GM21737 (cell line): Measurements from ENCODE around the gene MAPK12.

Experiments used
- ATAC-seq: cut with Tn5 transposase; IDR thresholded peaks from one replicate; pipeline ENCODE4 v1.9.1; 2021; ENCODE audit warnings: mild to moderate bottlenecking, moderate library complexity; ENCODE audit not compliant: unreplicated experiment

MAPK12 gene

GRCh38 chr22:50253046-50253915 lies 8.2 kb downstream of the MAPK12 start:
- ATAC-seq: no peak

DNA sequence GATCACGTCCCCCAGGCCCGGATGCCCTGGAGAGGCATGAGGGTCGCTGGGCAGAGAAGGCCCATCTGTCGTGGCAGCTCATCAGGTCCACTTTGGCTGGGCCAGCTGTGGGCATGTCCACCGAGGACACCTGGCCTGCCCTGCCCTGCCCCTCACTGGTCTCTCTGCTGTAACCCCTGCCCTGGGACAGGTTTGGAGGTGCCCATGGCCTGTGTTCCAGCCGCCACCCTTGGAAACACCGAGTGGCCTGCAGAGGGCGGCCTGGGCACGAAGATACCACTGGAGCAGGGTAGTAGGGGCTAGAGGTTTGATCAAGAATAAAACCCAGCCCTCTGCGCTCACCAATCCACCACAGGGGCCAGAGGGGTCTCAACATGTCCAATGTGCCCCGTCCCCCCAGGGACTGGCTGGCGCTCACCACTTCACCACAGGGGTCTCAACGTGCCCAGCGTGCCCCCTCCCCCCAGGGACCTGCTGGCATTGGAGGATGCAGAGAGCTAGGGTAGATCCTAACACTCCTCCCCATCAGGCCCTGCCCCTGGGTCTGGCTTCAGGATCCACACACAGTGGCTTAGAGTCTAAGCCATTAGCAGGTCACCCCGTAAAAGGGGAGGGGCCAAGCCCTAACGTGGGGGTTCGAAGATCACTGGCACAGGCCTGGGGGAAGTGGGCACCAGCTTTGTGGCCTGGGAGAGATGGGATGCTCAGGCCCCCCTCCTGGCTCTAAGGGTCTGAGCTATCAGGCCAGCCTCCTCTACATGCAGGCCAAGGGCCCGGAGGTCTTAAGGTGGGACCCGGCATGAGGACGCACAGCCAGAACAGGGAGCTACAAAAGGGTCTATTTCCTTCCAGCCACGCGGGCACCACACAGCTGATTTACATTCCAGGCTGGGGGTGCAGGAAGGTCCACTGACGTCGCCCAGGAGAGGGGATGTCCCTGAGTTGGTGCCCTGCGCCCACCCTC lies 9.1 kb downstream of the MAPK12 start:
- ATAC-seq: no peak

DNA sequence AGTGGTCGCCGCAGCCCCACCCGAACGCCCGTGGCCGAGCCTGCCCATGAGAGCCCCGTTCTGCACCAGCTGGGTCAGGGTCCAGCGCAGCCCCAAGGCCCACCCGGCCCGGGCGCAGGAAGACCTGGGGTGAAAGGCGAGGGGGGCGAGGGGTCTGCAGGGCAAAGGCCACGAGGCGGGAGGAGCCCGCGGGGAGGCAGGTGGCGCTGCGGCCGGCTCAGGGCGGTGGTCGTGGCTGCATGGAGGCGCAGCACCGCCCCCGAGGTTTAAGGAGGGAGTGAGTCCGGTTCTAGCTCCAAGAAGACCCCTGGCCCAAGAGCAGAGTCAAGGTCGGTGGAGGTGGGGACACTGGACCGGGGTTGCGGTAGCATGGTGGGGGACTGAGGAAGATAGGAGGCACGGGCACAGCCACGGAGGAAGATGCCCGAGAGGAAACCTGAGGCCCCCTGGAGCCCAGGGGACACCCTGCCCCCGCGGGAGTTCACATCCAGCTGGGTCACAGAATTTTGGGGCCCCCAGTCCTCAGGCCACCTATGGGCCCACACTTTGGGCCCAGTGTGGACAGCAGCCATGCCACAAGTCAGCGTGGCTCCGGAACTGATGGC lies 9.9 kb downstream of the MAPK12 start:
- no peak for ATAC-seq

GRCh38 chr22:50250555-50251476 lies 10.7 kb downstream of the MAPK12 start, which contains the start of gene HDAC10:
Gene HDAC10 (minus strand): TSS chr22:50251265. CDS start chr22:50251032, 233 bp downstream.
- ATAC-seq: peak; percentile 59

DNA sequence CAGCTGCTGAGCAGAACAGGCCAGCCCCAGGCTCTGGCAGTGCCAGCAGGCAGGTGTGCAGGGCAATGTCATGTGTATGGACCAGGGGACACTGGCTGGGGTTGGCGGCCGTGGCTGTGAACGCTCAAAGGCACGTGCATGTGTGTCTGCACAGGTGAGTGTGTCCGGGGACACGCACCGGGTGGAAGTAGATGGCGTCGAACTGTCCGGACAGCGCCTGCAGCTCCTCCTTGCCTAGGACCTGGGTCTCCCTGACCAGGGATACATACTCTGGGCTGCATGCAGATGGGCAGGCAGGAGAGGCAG lies 11.3 kb downstream of the MAPK12 start:
- ATAC-seq: no peak

GRCh38 chr22:50249341-50250248 lies 11.9 kb downstream of the MAPK12 start:
- no peak for ATAC-seq

DNA sequence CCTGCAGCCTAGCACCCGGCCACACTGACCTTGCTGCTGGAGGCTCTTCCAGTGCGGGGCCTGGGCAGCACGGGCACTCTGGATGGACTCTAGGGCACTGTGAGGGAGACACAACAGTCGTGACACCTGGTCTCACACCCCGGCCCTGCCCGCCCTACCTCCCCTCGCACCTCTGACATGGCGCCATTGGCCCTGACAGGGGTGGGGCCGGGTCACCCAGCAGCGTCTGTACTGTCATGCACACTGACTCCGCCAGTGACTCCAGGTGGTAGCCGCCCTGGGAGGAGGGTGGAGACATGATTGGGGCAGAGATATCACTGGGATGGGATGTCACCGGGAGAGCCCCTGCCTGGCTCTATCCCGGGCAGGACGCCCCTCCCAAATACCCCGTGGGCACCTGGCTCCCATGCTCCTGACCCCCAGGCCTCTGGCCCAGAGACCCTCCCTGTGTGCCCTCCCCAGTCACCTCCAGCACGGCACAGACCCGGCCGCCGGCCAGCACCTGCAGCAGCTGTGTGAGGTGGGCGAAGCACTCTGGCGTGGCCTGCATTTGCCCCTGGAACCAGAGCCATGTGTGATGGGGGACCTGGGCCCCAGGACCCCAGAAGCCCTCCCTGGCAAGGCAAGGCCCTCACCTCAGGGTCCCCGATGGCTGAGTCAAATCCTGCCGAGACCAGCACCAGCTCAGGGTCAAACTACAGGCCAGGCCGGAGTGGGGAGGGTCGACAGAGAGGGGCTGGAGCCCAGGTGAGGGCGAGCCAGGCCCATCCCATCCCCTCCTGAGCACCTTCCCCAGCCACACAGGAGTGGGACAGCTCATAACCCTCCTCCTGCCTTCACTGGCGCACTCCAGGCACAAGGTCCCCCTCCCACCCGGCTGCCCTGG lies 13.0 kb downstream of the MAPK12 start:
- ATAC-seq: no peak

DNA sequence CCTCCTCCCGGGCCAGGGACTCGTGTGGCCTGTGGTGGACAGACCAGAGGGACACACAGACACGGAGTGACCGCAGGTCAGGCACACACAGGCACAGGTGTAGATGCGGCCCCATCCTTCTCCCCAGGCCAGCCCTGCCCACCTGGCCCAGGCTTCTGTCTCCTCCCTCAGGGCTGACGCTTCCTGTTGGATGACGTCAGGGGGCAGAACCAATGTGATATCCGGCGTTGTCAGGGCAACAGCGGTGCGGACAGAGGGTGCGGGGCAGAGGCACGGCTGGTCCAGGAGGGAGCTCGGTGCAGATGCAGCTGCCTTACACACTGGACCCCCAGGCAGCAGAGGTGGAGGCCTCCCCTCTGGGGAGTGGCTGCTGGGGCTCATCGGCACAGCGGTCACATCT lies 13.7 kb downstream of the MAPK12 start:
- no peak for ATAC-seq

DNA sequence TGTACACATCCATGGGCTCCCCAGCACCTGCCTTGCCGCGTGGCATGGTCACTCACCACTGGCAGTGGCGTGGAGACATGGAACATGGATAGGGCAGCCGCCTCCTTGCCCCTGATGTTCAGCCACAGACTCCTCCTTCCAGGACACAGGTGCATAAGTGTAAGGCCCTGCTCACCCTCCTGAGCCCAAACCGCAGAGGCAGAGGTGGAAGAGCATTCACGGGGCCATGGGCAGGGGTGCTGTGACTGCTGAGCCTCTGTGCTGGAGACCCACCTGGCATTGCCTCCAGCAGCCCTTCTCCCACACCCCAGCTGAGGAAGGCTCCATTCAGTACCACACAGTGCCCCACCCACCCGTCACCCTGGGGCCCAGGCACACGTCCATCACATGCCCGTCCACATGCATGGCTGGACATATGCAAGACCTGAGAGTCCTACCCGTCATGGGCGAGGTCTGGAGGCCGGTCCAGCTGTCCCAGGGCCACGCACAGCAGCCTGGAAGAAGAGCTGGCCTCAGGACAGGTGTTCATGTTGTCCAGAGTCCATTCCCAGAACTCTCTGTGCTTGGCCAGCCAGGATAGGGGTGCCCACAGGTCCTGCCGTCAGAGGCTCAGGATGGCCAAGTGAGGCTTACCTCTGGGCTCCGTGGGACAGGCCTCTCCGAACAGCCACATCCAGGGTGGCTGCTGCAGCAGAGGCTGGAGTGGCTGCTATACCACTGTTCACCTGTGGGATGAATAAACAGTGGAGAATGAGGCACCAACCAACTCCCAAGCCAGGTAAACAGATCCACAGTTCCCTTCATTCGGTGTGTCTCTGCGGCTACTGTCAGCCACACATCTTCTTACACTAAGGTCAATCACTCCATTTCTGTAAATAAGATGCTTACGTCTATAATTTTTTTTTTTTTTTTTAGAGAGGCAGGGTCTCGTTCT lies 15.0 kb downstream of the MAPK12 start:
- no peak for ATAC-seq

GRCh38 chr22:50245214-50246072 lies 16.0 kb downstream of the MAPK12 start:
- ATAC-seq: no peak

DNA sequence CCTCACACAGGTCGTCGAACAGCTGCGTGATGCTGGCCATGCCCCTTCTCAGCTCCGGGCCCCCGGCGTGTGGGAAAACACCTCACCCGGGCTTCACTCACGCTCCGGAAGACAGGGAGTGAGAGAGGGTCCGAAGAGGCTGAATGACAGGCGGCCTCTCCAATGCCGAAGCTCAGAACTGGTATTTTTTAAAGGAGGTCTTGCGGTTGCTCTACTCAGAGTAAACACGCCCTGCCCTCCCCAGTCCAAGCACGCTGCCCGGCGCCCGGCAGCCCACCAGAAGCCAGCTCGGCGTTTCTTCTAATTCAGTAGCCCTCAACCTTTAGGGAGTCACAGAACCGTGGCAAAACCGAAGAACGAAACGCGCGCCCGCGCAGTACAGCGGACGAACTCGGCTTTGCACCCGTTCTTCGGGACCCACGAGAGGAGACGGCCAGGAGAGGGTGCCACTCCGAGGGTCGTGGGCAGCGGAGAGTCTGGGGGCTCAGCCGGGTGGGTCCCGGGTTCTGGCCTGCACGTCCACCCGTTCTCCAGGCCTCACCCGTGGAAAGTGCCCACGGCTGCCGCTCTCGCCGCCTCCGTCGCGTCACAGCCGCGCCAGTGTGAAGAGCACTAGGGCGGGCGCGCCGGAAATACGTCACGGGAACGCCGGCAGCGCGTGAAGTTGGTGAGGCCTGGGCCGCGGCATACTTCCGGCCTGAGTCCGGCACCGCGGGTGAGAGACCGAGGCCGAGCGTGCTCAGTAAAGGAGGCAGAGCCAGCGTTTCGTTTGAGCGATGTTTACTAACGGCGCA lies 16.9 kb downstream of the MAPK12 start, which contains the start of gene TUBGCP6:
Gene TUBGCP6, minus strand, starts transcription at position 604 of the 794 bp plus-strand sequence. Its CDS starts 564 bp downstream, at position 40.
- ATAC-seq: peak; percentile 57

- ATAC-seq: no peak
These were observed 17.6 kb downstream of the MAPK12 start for GRCh38 chr22:50243685-50244419.

GRCh38 chr22:50242406-50242949 lies 19.0 kb downstream of the MAPK12 start:
- no peak for ATAC-seq

- no peak for ATAC-seq
These were observed 22.7 kb downstream of the MAPK12 start for GRCh38 chr22:50238755-50239154.
